Activated naive CD4-positive, alpha-beta T cell treated with anti-CD3 and anti-CD28 coated beads for 36 hours (primary cell): ENCODE results near the gene CYP2F1. TPM values are rescaled to one million over a fixed set of nuclear protein-coding genes. Genes with fewer than 3 reads are reported as not detected.

Source experiments
- CTCF ChIA-PET: fragments of 350-600 bp; sonication (Branson Sonifier 250); formaldehyde crosslinking; loops from one replicate; lab custom pipeline; 2021; ENCODE audit warnings: antibody characterized with exemption; lab: Charles Lee
- DNase-seq: peaks from one replicate; pipeline ENCODE4 v3.0.0-alpha.2; 2020
- H3K27ac Mint-ChIP-seq: one replicate; pipeline ENCODE4 v1.8.0; 2021; ENCODE audit warnings: mild to moderate bottlenecking, mixed read lengths
- H3K27me3 Mint-ChIP-seq: one replicate; pipeline ENCODE4 v1.8.0; 2021; ENCODE audit warnings: low read depth, mixed read lengths
- H3K36me3 Mint-ChIP-seq: one replicate; pipeline ENCODE4 v1.8.0; 2021; ENCODE audit warnings: low read depth, mixed read lengths
- H3K4me1 Mint-ChIP-seq: one replicate; pipeline ENCODE4 v1.8.0; 2021; ENCODE audit warnings: low read depth, mixed read lengths
- H3K4me3 Mint-ChIP-seq: one replicate; pipeline ENCODE4 v1.8.0; 2021; ENCODE audit warnings: mild to moderate bottlenecking, moderate library complexity, mixed read lengths
- H3K9me3 Mint-ChIP-seq: one replicate; pipeline ENCODE4 v1.8.0; 2021; ENCODE audit warnings: mixed read lengths
- intact Hi-C: fragments of 100-400 bp; cut with micrococcal nuclease; formaldehyde crosslinking; loops from one replicate; pipeline ENCODE4 v1.15.1; 2023
- total RNA-seq, 2 experiments: library from RNA; stranded (reverse); gene quantifications; one replicate each; pipeline ENCODE4 v1.2.3, GENCODE V29; 2021

CYP2F1 gene
- total RNA-seq, 2 experiments from 2014 or later: not detected

DNA sequence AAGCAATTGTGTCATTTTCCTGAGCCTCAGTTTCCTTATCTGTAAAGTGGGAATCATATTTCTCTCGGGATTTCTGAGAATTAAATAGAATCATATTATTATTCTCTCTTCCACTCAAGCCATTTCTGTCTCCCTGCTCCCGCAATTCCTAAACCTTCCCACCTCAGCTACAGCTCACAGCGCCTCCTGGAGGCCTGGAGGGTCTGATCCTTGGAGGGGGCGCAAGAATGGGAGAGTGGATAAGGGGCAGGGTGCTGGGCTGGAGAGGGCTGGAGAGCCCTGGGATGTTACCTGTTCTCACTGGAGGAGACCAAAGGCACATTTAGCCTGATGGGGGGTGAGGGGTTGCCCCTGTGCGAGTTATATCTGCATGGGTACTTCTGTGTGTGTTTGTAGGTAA is 47.7 kb downstream of the CYP2F1 start:
- no peaks in the 10 kb centered on the region for H3K36me3 Mint-ChIP-seq
- no peaks in the 10 kb centered on the region for H3K27me3 Mint-ChIP-seq
- H3K4me1 Mint-ChIP-seq: no peaks in the 10 kb centered on the region
- no peak overlapping the region for H3K27ac Mint-ChIP-seq
- DNase-seq: no peak
- no peaks in the 10 kb centered on the region for H3K9me3 Mint-ChIP-seq
- no peak overlapping the region for H3K4me3 Mint-ChIP-seq
- CTCF ChIA-PET: interaction anchor here (0.6 kb wide), 1 partner anchor 18 kb away, joined by 3 read pairs; no protein-coding TSS in a partner anchor
- intact Hi-C loops: no loop called here

DNA sequence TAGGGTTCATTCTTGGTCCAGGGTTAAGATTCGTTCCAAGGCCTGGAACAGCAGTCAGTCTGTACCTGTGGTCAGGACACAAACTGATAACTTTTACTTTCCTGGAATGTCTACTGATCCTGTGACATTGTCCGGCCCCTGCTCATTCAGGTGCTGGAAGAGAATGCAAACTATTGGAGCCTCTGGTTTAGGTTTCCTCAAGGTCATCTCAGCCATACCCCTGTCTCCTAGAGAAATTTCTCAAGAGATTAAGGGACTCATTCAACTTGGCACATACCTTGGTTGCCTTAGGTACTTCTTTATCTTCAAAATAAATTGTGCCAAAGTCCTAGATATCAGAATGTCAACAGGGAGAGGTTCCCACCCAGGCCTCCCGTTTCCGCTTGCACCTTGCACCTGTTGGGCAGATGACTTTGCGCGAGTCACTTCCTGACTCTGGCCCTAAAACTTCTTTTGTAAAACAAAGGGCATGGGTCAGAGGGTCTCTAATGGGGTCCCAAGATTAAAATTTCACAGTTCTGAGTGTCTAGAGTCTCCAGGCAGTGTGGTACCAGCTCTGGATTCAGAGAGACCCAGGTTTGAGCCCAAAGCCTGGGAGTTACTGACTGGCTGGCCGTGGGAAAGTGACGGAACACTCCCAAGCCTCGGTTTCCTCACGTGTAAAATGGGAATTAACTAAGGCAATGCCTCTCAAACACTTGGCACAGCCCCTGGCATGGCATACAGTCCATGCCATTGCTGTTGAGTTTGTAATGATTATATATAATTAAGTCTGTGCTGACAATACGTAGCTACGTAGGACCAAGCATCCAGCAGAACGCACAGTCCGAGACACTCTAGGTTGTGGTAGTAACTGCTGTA is 52.9 kb downstream of the CYP2F1 start:
- H3K9me3 Mint-ChIP-seq: no peaks in the 10 kb centered on the region
- intact Hi-C loops: no loop called here
- H3K27ac Mint-ChIP-seq: no peak overlapping the region
- no peaks in the 10 kb centered on the region for H3K4me1 Mint-ChIP-seq
- no peaks in the 10 kb centered on the region for H3K27me3 Mint-ChIP-seq
- H3K36me3 Mint-ChIP-seq: no peaks in the 10 kb centered on the region
- CTCF ChIA-PET: interaction anchor here (0.6 kb wide), 1 partner anchor 670 kb away, joined by 7 read pairs; no protein-coding TSS in a partner anchor
- no peak for DNase-seq
- no peak overlapping the region for H3K4me3 Mint-ChIP-seq

DNA sequence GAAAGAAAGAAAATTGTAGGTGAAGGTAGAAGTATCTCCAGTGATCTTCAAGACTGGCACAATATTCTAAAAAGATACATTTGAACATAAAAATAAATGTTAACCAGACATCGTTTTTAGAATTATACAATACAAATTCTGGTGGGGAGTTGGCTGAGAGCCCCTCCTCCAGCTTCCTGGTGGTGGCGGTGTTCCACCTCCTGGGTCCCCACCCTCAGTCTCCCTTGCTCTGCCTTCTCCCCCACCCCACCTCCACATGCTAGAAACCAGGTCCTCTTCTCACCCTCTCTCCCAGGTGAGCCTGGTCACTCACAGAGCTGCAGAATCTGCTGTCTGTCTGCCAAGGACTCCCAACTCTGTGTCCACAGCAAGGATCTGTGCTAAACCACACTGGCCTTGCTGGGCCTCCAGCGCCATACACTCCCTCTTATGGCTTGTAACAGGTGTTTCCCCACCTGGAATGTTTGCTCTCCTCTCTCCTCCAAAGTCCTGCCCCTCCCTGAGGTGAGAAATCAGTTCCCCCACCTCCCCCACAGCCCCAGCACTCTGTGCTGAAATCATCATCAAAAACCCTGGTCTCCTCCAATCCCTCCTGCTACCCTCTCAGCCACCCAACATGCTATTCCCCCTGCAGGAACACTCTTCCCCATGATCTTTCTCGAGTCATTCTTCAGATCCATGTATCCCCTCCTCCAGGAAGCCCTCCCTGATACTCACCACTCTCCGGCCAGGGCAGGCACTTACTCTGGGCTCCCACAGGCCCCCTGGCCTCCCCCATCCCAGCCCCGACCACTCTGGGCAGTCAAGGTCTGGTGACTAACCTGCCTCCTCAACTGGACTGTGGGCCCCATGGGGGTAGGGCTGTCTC is 58.3 kb downstream of the CYP2F1 start:
- Mint-ChIP-seq H3K27me3 (no peaks in the 10 kb centered on the region), H3K4me1 (peaks cover 13% of the 10 kb centered on the region), H3K36me3 (no peaks in the 10 kb centered on the region), H3K9me3 (no peaks in the 10 kb centered on the region), H3K4me3 (no peak overlapping the region), H3K27ac (no peak overlapping the region)
- CTCF ChIA-PET: interaction anchor here (0.7 kb wide), 1 partner anchor 831 kb away, joined by 6 read pairs; no protein-coding TSS in a partner anchor
- DNase-seq: no peak
- intact Hi-C loops: no loop called here

DNA sequence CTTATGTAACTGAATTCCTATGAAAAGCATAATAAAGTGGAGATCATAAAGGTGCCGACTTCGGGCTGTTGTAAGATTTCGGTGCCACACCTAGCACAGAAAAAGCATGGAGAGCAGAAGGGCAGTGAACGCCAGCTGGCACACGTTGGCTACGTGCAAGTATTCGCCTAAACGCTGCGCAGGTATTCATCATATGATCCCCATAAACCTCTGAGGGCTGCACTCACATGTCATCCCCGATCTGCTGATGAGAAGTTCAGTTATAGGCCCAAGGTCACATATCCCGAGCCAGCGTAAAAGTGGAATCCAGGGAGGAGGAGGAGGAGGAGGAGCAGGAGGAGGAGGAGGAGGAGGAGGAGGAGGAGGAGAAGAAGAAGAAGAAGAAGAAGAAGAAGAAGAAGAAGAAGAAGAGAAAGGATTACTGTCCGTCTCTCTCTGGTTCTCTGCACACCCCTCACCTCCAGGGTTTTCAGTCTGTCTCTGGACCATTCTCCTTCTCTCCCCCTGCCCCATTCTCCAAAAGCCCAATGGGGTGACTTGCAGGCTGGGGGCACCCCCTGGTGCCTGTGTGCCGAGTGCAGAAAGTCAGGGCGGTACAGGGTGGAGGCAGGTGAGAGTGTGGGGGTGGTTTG is 60.2 kb downstream of the CYP2F1 start:
- H3K9me3 Mint-ChIP-seq: no peaks in the 10 kb centered on the region

DNA sequence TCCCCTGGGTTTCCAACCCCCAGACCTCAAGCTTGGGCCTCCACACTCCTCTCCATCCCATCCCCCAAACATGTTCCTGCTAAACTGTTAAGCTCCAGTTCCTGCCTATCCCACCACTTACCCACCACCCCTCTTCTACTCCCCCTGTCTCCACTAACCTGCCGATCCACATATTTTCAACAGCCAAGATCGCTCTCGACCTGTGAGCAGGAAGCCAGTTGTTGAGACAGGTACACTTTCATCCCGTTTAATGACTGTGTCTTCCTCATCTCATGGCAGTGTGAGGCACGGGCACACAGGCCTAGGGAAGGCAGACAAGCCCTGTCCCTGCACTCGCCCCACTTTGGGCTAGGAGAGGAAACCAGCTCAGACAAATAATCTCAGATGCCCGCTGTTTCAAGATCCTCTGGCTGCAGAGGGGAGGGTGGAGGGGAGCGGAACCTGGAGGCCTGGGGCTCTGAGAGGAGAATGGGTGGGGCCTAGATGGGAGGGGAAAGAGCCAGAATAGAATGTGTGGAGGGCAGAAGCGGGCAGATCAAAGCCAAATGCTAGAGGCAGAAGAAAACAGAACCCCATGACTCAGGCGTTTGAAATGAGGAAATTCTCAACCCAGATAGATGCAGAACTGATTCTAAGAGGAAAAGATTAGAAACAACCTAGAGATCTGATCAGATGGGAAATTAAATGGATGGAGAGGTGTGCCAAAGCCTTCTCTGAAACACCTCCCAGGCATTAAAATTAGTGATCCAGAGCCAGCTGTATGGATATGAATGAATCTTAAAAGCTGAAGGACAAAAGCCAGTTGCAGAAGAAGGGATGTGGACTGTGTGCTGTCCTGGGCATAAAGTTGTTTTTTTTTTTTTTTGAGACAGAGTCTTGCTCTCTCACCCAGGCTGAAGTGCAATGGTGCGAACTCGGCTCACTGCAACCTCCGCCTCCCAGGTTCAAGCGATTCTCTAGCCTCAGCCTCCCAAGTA is 61.9 kb downstream of the CYP2F1 start:
- H3K27me3 Mint-ChIP-seq: no peaks in the 10 kb centered on the region
- H3K9me3 Mint-ChIP-seq: no peaks in the 10 kb centered on the region
- CTCF ChIA-PET: interaction anchor here (0.6 kb wide), 1 partner anchor 261 kb away, joined by 4 read pairs; no protein-coding TSS in a partner anchor
- peaks cover 13% of the 10 kb centered on the region for H3K4me1 Mint-ChIP-seq
- DNase-seq: peak; percentile 71
- intact Hi-C loops: no loop called here
- peak overlapping the region; percentile 67 for H3K27ac Mint-ChIP-seq
- H3K4me3 Mint-ChIP-seq: peak overlapping the region; percentile 19
- H3K36me3 Mint-ChIP-seq: no peaks in the 10 kb centered on the region

More for the DNA sequence above, 60.2 kb downstream of the CYP2F1 start:
- Mint-ChIP-seq H3K27me3 (no peaks in the 10 kb centered on the region), H3K4me3 (no peak overlapping the region), H3K4me1 (peaks cover 13% of the 10 kb centered on the region), H3K27ac (no peak overlapping the region), H3K36me3 (no peaks in the 10 kb centered on the region)
- CTCF ChIA-PET: interaction anchor here (0.6 kb wide), 1 partner anchor 1455 kb away, joined by 3 read pairs; no protein-coding TSS in a partner anchor
- intact Hi-C loops: no loop called here
- DNase-seq: no peak

Other genes starting within 250 kb of the CYP2F1 start
- gene CYP2A7, start 232.2 kb upstream of the CYP2F1 start, total RNA-seq: not detected
- not detected for gene CYP2B6, start 123.2 kb upstream of the CYP2F1 start, total RNA-seq
- gene CYP2A13, start 26.0 kb upstream of the CYP2F1 start, total RNA-seq: not detected
- gene CYP2S1, start 78.8 kb downstream of the CYP2F1 start, total RNA-seq: 1 to 10 TPM in 1 of 2 experiments, under 1 TPM in 1; 0.79 to 1.9 TPM
- under 1 TPM in 1 of 2 experiments, not detected in 1; 0.10 TPM for gene AXL, start 104.8 kb downstream of the CYP2F1 start, total RNA-seq
- gene HNRNPUL1, start 149.9 kb downstream of the CYP2F1 start, total RNA-seq: 100 to 1,000 TPM; 298 to 301 TPM
- gene CCDC97, start 195.7 kb downstream of the CYP2F1 start, total RNA-seq: 10 to 100 TPM; 14.9 to 15.8 TPM
- 10 to 100 TPM; 94.4 to 95.6 TPM for gene TGFB1, start 239.5 kb downstream of the CYP2F1 start, total RNA-seq
- gene B9D2, start 249.7 kb downstream of the CYP2F1 start, total RNA-seq: 1 to 10 TPM; 3.5 to 4.1 TPM